A549 (cell line): Measurements from ENCODE around the gene F2R.

Source experiments
- CEBPB ChIP-seq, 2 experiments: fragments of >200 bp in 1 of 2; sonication (Bioruptor Twin) in 1 of 2; formaldehyde crosslinking in 1 of 2; IDR thresholded peaks; 2 replicates each; pipeline ENCODE4 v1.6.1; 2012 to 2016
- EHMT2 ChIP-seq: fragments of 200-600 bp; sonication (generic); IDR thresholded peaks from 2 replicates; pipeline ENCODE4 v1.6.1; 2016; ENCODE audit warnings: antibody characterized with exemption, low read depth, mild to moderate bottlenecking, moderate library complexity
- JUNB ChIP-seq: fragments of >200 bp; sonication (Bioruptor Twin); formaldehyde crosslinking; IDR thresholded peaks from 2 replicates; pipeline ENCODE4 v1.6.1; 2016
- NFE2L2 ChIP-seq: fragments of 150-350 bp; conservative IDR thresholded peaks from 2 replicates; pipeline ENCODE4 v1.6.1; 2014; ENCODE audit warnings: low read length
- POLR2A ChIP-seq: IDR thresholded peaks from 2 replicates; pipeline ENCODE4 v1.6.1; 2012; ENCODE audit warnings: mild to moderate bottlenecking, low read length
- RFX5 ChIP-seq: fragments of 450-650 bp; IDR thresholded peaks from 2 replicates; pipeline ENCODE4 v1.7.1; 2014; ENCODE audit warnings: antibody characterized with exemption, mild to moderate bottlenecking, moderate library complexity
- RNF2 ChIP-seq: fragments of 200-600 bp; sonication (generic); IDR thresholded peaks from 2 replicates; pipeline ENCODE4 v1.6.1; 2016; ENCODE audit warnings: low read depth, mild to moderate bottlenecking, antibody characterized with exemption, moderate library complexity, borderline replicate concordance
- SMC3 ChIP-seq: fragments of >200 bp; sonication (Bioruptor Twin); formaldehyde crosslinking; IDR thresholded peaks from 3 replicates; pipeline ENCODE4 v1.6.1; 2018; ENCODE audit warnings: inconsistent platforms
- SREBF2 ChIP-seq: fragments of 450-650 bp; IDR thresholded peaks from 2 replicates; pipeline ENCODE4 v1.6.1; 2014; ENCODE audit warnings: mild to moderate bottlenecking, moderate library complexity
- TF ChIP-seq, protein P1 (sequence below): fragments of >200 bp; sonication (Bioruptor Twin); formaldehyde crosslinking; IDR thresholded peaks from 3 replicates; pipeline ENCODE4 v1.5.1; 2016
- TF ChIP-seq, protein P2 (sequence below): IDR thresholded peaks from 2 replicates; pipeline ENCODE4 v1.6.1; 2012
- TF ChIP-seq, protein P3 (sequence below): fragments of 450-650 bp; IDR thresholded peaks from 2 replicates; pipeline ENCODE4 v1.6.1; 2014; ENCODE audit warnings: antibody characterized with exemption

GRCh38 chr5:76732405-76733048 is 16.6 kb downstream of the F2R start:
- TF ChIP-seq JUNB (no peak), NFE2L2 (no peak), POLR2A (no peak), SMC3 (no peak), CEBPB (IDR thresholded peaks at IDR 0.05) (no peak), RNF2 (no peak), RFX5 (no peak), SREBF2 (no peak), EHMT2 (no peak)
- TF ChIP-seq, protein P1, sequence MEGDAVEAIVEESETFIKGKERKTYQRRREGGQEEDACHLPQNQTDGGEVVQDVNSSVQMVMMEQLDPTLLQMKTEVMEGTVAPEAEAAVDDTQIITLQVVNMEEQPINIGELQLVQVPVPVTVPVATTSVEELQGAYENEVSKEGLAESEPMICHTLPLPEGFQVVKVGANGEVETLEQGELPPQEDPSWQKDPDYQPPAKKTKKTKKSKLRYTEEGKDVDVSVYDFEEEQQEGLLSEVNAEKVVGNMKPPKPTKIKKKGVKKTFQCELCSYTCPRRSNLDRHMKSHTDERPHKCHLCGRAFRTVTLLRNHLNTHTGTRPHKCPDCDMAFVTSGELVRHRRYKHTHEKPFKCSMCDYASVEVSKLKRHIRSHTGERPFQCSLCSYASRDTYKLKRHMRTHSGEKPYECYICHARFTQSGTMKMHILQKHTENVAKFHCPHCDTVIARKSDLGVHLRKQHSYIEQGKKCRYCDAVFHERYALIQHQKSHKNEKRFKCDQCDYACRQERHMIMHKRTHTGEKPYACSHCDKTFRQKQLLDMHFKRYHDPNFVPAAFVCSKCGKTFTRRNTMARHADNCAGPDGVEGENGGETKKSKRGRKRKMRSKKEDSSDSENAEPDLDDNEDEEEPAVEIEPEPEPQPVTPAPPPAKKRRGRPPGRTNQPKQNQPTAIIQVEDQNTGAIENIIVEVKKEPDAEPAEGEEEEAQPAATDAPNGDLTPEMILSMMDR = no peak
- TF ChIP-seq, protein P2, sequence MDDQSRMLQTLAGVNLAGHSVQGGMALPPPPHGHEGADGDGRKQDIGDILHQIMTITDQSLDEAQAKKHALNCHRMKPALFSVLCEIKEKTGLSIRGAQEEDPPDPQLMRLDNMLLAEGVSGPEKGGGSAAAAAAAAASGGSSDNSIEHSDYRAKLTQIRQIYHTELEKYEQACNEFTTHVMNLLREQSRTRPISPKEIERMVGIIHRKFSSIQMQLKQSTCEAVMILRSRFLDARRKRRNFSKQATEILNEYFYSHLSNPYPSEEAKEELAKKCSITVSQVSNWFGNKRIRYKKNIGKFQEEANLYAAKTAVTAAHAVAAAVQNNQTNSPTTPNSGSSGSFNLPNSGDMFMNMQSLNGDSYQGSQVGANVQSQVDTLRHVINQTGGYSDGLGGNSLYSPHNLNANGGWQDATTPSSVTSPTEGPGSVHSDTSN = no peak
- TF ChIP-seq, protein P3, sequence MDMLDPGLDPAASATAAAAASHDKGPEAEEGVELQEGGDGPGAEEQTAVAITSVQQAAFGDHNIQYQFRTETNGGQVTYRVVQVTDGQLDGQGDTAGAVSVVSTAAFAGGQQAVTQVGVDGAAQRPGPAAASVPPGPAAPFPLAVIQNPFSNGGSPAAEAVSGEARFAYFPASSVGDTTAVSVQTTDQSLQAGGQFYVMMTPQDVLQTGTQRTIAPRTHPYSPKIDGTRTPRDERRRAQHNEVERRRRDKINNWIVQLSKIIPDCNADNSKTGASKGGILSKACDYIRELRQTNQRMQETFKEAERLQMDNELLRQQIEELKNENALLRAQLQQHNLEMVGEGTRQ = no peak
